SK-N-SH (cell line): ENCODE data around the gene GARS1. TPM values are rescaled to one million over a fixed set of nuclear protein-coding genes. Genes with fewer than 3 reads are reported as not detected.

Experiments used
- CTCF ChIA-PET: fragments of 300-600, 350-600 bp; formaldehyde crosslinking; extraction: SDS; loops from one replicate; lab custom pipeline; 2021; lab: Yijun Ruan, JAX
- POLR2A ChIA-PET: fragments of 350-600 bp; sonication (Branson Sonifier 250); formaldehyde crosslinking; extraction: SDS; loops from one replicate; lab custom pipeline; 2020; ENCODE audit warnings: antibody characterized with exemption, inconsistent platforms; lab: Yijun Ruan, JAX
- DNase-seq: peaks from one replicate; pipeline ENCODE4 v3.0.0; 2012
- H2AFZ ChIP-seq: fragments of 200-600 bp; sonication (generic); 2 replicates; pipeline ENCODE4 v1.8.1; 2016; ENCODE audit warnings: antibody characterized with exemption, mild to moderate bottlenecking, low read depth
- H3F3A ChIP-seq: fragments of 200-600 bp; sonication (generic); replicated peaks from 2 replicates; pipeline ENCODE3; 2016; ENCODE audit warnings: antibody characterized with exemption, mild to moderate bottlenecking; ENCODE audit not compliant: insufficient read depth
- H3K27ac ChIP-seq, 2 experiments: fragments of 200-500 bp in 1 of 2; fragments of 200-600 bp in 1 of 2; sonication (Bioruptor generic) in 1 of 2; sonication (generic), shearing (Covaris generic) in 1 of 2; 2 replicates each; pipeline versions ENCODE4 v1.5.1 to v1.6.1; 2014 to 2016; ENCODE audit warnings: low read depth in 2 of 2, inconsistent platforms in 1 of 2, low read length in 1 of 2, mild to moderate bottlenecking in 1 of 2, mixed read lengths in 1 of 2
- H3K27me3 ChIP-seq: fragments of 200-600 bp; sonication (generic), shearing (Covaris generic); 2 replicates; pipeline ENCODE4 v1.6.1; 2016; ENCODE audit warnings: mixed run types; ENCODE audit not compliant: insufficient read depth
- H3K36me3 ChIP-seq, 2 experiments: fragments of 200-500 bp in 1 of 2; fragments of 200-600 bp in 1 of 2; sonication (Bioruptor generic) in 1 of 2; sonication (generic) in 1 of 2; replicated peaks in 1 of 2; 2 replicates each; pipeline versions ENCODE3 to v1.5.1; 2014 to 2016; ENCODE audit warnings: low read length in 1 of 2, mild to moderate bottlenecking in 1 of 2; ENCODE audit not compliant: insufficient read depth in 2 of 2, control insufficient read depth in 1 of 2
- H3K4me1 ChIP-seq, 2 experiments: fragments of 200-500 bp in 1 of 2; fragments of 200-600 bp in 1 of 2; sonication (Bioruptor generic) in 1 of 2; sonication (generic), shearing (Covaris generic) in 1 of 2; 2 replicates each; pipeline versions ENCODE4 v1.5.1 to v1.6.1; 2014 to 2016; ENCODE audit warnings: low read depth in 1 of 2, low read length in 1 of 2, mixed run types in 1 of 2; ENCODE audit not compliant: insufficient read depth in 2 of 2, control insufficient read depth in 1 of 2
- H3K4me2 ChIP-seq: fragments of 200-600 bp; sonication (generic), shearing (Covaris generic); 2 replicates; pipeline ENCODE4 v1.6.1; 2017; ENCODE audit warnings: mixed run types
- H3K4me3 ChIP-seq, 2 experiments: fragments of 200-500 bp in 1 of 2; fragments of 200-600 bp in 1 of 2; sonication (Bioruptor generic) in 1 of 2; sonication (generic), shearing (Covaris generic) in 1 of 2; 2 replicates each; pipeline versions ENCODE4 v1.5.1 to v1.8.1; 2014 to 2016; ENCODE audit warnings: low read depth in 2 of 2, inconsistent platforms in 1 of 2, low read length in 1 of 2, mild to moderate bottlenecking in 1 of 2, mixed read lengths in 1 of 2, moderate library complexity in 1 of 2
- H3K79me2 ChIP-seq: fragments of 200-600 bp; sonication (generic); 2 replicates; pipeline ENCODE4 v1.8.1; 2017; ENCODE audit warnings: mild to moderate bottlenecking; ENCODE audit not compliant: insufficient read depth
- H3K9ac ChIP-seq: fragments of 200-600 bp; sonication (generic); 2 replicates; pipeline ENCODE4 v1.6.1; 2017; ENCODE audit warnings: mixed run types
- H3K9me2 ChIP-seq: fragments of 200-600 bp; sonication (generic); 2 replicates; pipeline ENCODE4 v1.6.1; 2017; ENCODE audit warnings: mixed run types
- H3K9me3 ChIP-seq: fragments of 200-600 bp; sonication (generic); 2 replicates; pipeline ENCODE4 v1.6.1; 2017; ENCODE audit warnings: mixed run types, mild to moderate bottlenecking, moderate library complexity
- H4K20me1 ChIP-seq: fragments of 200-600 bp; sonication (generic); 2 replicates; pipeline ENCODE4 v1.6.1; 2017; ENCODE audit warnings: mild to moderate bottlenecking, mixed run types; ENCODE audit not compliant: insufficient read depth
- CTCF ChIP-seq: fragments of 200-600 bp; sonication (generic); IDR thresholded peaks from 2 replicates; pipeline ENCODE4 v1.6.1; 2017; ENCODE audit warnings: antibody characterized with exemption, mild to moderate bottlenecking, moderate library complexity
- FOXJ3 ChIP-seq: sonication (generic); formaldehyde crosslinking; IDR thresholded peaks from 2 replicates; pipeline ENCODE4 v1.5.1; 2020; ENCODE audit warnings: mild to moderate bottlenecking, missing genetic modification reagents
- FOXM1 ChIP-seq: IDR thresholded peaks from 2 replicates; pipeline ENCODE4 v1.4.0; 2012; ENCODE audit warnings: low read depth, mild to moderate bottlenecking
- GABPA ChIP-seq: IDR thresholded peaks from 2 replicates; pipeline ENCODE4 v1.4.0; 2012; ENCODE audit warnings: low read depth, mild to moderate bottlenecking
- JUND ChIP-seq: IDR thresholded peaks from 2 replicates; pipeline ENCODE4 v1.4.0; 2012
- MEF2A ChIP-seq: IDR thresholded peaks from 2 replicates; pipeline ENCODE4 v1.4.0; 2012; ENCODE audit warnings: low read depth, borderline replicate concordance
- POLR2AphosphoS5 ChIP-seq: IDR thresholded peaks from 2 replicates; pipeline ENCODE4 v1.6.1; 2012; ENCODE audit warnings: low read depth, low read length
- REST ChIP-seq: IDR thresholded peaks from 2 replicates; pipeline ENCODE4 v1.6.1; 2012; ENCODE audit warnings: mild to moderate bottlenecking, low read depth, low read length, moderate library complexity
- RXRA ChIP-seq: IDR thresholded peaks from 2 replicates; pipeline ENCODE4 v1.4.0; 2012; ENCODE audit warnings: low read depth, mild to moderate bottlenecking, borderline replicate concordance
- TAF1 ChIP-seq: IDR thresholded peaks from 2 replicates; pipeline ENCODE4 v1.6.1; 2012; ENCODE audit warnings: low read depth, mild to moderate bottlenecking, low read length, moderate library complexity, borderline replicate concordance
- TEAD4 ChIP-seq: IDR thresholded peaks from 2 replicates; pipeline ENCODE4 v1.4.0; 2012; ENCODE audit warnings: mild to moderate bottlenecking, borderline replicate concordance; ENCODE audit not compliant: insufficient read depth
- USF2 ChIP-seq: fragments of 150-350 bp; IDR thresholded peaks from 2 replicates; pipeline ENCODE4 v1.6.1; 2017; ENCODE audit warnings: antibody characterized with exemption, low read length, low read depth, borderline replicate concordance
- ZBTB33 ChIP-seq: IDR thresholded peaks from 2 replicates; pipeline ENCODE4 v1.4.0; 2012; ENCODE audit warnings: low read depth, borderline replicate concordance
- WGBS: methylation state at CpG from one replicate; pipeline ENCODE4 v1.1.6; 2017; ENCODE audit warnings: low lambda C conversion rate; 5-methylcytosine and 5-hydroxymethylcytosine counted together
- polyA plus RNA-seq, 3 experiments: library from polyadenylated mRNA; depleted of rRNA; stranded (reverse); fragments of >200 nt; gene quantifications; 2 replicates each; pipeline ENCODE4 v1.2.3, GENCODE V29; 2012

GARS1 gene
- polyA plus RNA-seq, 1 of the 3 experiments (the other 2 are of a cell fraction): 301 TPM

DNA sequence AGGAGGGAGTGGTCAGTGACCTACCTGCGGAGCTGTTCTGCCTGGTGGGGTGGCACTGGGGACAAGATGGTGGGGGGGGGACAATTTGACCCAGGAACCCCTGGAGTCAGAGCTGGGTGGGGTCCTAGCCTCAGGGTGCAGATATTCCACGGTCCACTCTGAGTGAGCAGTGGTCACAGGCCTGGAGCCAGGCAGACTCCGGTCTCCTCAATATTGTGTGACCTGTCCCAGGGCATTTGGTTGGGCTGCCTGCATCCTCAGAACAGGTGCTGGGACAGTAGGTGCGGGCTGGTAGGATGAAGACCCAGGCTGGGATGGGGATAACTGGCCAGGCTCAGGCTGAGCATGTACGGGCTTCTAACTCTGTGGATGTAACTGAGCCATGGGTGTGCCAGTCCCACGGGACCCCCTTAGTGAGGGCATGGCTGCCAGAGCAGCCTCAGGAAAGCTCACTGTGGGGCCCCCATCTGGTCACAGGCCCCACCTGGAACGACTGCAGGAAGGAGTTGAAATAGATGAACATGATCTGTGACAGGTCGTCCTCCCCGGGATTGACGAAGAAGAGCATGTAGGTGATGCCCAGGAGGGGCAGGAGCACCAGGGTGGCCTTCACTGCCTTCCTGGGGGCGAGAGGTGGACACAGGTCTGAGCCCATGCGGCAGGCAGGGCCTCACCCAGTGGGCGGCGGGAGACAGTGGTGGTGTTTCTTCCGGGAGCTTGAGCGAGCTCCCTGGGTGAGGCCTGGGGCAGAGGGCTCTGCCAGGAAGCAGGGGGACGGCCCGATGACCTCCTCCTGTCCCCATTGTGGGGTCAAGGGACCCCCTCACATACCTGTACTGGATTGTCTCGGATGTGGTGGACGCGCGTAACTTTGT lies 60.7 kb downstream of the GARS1 start:
- Histone ChIP-seq H3K9me3 (no peaks in the 10 kb centered on the region), H4K20me1 (no peaks in the 10 kb centered on the region), H3K79me2 (no peaks in the 10 kb centered on the region), H3K27ac (no peak overlapping the region), H3K4me2 (no peak overlapping the region), H2AFZ (no peak overlapping the region), H3K4me1 (no peaks in the 10 kb centered on the region; a peak in 1 of 4 replicates), H3K9me2 (no peaks in the 10 kb centered on the region), H3F3A (no peaks in the 10 kb centered on the region), H3K36me3 (no peaks in the 10 kb centered on the region), H3K4me3 (no peak overlapping the region), H3K9ac (no peak overlapping the region), H3K27me3 (no peaks in the 10 kb centered on the region)
- CTCF ChIA-PET: interaction anchor here (0.5 to 1.3 kb wide), 2 partner anchors 8 to 40 kb away, joined by 4 read pairs; no protein-coding TSS in a partner anchor
- 74% methylated on average over 18 of the region's 22 CpGs for WGBS
- DNase-seq: no peak
- TF ChIP-seq GABPA (no peak), RXRA (no peak), FOXM1 (no peak), MEF2A (no peak), FOXJ3 (CRISPR knock-in tag) (no peak), JUND (no peak), TEAD4 (no peak), REST (no peak), POLR2AphosphoS5 (no peak), TAF1 (no peak), CTCF (no peak), ZBTB33 (no peak), USF2 (no peak)
- POLR2A ChIA-PET: no interaction called here
